ENCODE data around the gene DYNC2LI1. TPM values are rescaled to one million over a fixed set of nuclear protein-coding genes. Genes with fewer than 3 reads are reported as not detected.

DYNC2LI1 gene
- total RNA-seq, 2 experiments from 2014 or later = 13.6 to 17.7 TPM

GRCh38 chr2:43729491-43730174 is 44.2 kb upstream of the DYNC2LI1 start:
- BruUV-seq (replicated peaks) = no TSS peak
- ChIA-PET CTCF (ENCODE audit: unreplicated experiment) (no interaction called here), POLR2A (interaction anchor here (0.6 kb wide), 1 partner anchor 22 kb away, joined by 5 read pairs; no protein-coding TSS in a partner anchor)
- H3K4me3 ChIP-seq (ENCODE audit: low read depth, low read length, poor library complexity, severe bottlenecking) = no peak overlapping the region
- no peak for TF ChIP-seq CTCF (conservative IDR thresholded peaks at IDR 0.05; ENCODE audit: low read length)
- no peak for TF ChIP-seq EZH2phosphoT487 (IDR thresholded peaks at IDR 0.05; ENCODE audit: borderline replicate concordance, low read depth, low read length)
- intact Hi-C loops (cut with micrococcal nuclease; ENCODE audit: unreplicated experiment) = no loop called here
- no peaks in the 10 kb centered on the region for H4K20me1 ChIP-seq (ENCODE audit: insufficient read depth, low read length)
- H3K9me3 ChIP-seq (ENCODE audit: low read length) = no peaks in the 10 kb centered on the region
- no peak overlapping the region for H2AFZ ChIP-seq (ENCODE audit: low read length)
- no peaks in the 10 kb centered on the region for H3K9me2 ChIP-seq (ENCODE audit: insufficient read depth, low read length)
- no peak overlapping the region for H3K4me2 ChIP-seq (ENCODE audit: low read length)
- no peak for DNase-seq (ENCODE audit: low spot score)
- no peaks in the 10 kb centered on the region for H3K36me3 ChIP-seq (ENCODE audit: insufficient read depth, low read length)
- H3K79me2 ChIP-seq (ENCODE audit: insufficient read depth, low read depth, low read length) = no peaks in the 10 kb centered on the region
- H3K4me1 ChIP-seq (ENCODE audit: insufficient read depth, low read length, poor library complexity, severe bottlenecking) = no peaks in the 10 kb centered on the region
- H3K27ac ChIP-seq (ENCODE audit: low read depth, low read length, poor library complexity, severe bottlenecking) = no peak overlapping the region

GRCh38 chr2:43731211-43731610 is 42.6 kb upstream of the DYNC2LI1 start:
- Histone ChIP-seq H3K4me2 (ENCODE audit: low read length) (no peak overlapping the region), H3K36me3 (ENCODE audit: insufficient read depth, low read length) (no peaks in the 10 kb centered on the region), H2AFZ (ENCODE audit: low read length) (no peak overlapping the region), H3K4me3 (ENCODE audit: low read depth, low read length, poor library complexity, severe bottlenecking) (no peak overlapping the region), H3K9me3 (ENCODE audit: low read length) (no peaks in the 10 kb centered on the region), H3K9me2 (ENCODE audit: insufficient read depth, low read length) (no peaks in the 10 kb centered on the region), H3K27ac (ENCODE audit: low read depth, low read length, poor library complexity, severe bottlenecking) (no peak overlapping the region), H4K20me1 (ENCODE audit: insufficient read depth, low read length) (no peaks in the 10 kb centered on the region), H3K79me2 (ENCODE audit: insufficient read depth, low read depth, low read length) (no peaks in the 10 kb centered on the region), H3K4me1 (ENCODE audit: insufficient read depth, low read length, poor library complexity, severe bottlenecking) (no peaks in the 10 kb centered on the region)
- BruUV-seq (replicated peaks) = no TSS peak
- POLR2A ChIA-PET = no interaction called here
- intact Hi-C loops (cut with micrococcal nuclease; ENCODE audit: unreplicated experiment) = no loop called here
- TF ChIP-seq CTCF (conservative IDR thresholded peaks at IDR 0.05; ENCODE audit: low read length) (no peak), EZH2phosphoT487 (IDR thresholded peaks at IDR 0.05; ENCODE audit: borderline replicate concordance, low read depth, low read length) (no peak)
- CTCF ChIA-PET (ENCODE audit: unreplicated experiment) = interaction anchor here (0.5 kb wide), 1 partner anchor 157 kb away, joined by 3 read pairs; no protein-coding TSS in a partner anchor
- DNase-seq (ENCODE audit: low spot score) = no peak

GRCh38 chr2:43736637-43737036 is 37.2 kb upstream of the DYNC2LI1 start:
- no peaks in the 10 kb centered on the region for H4K20me1 ChIP-seq (ENCODE audit: insufficient read depth, low read length)
- CTCF ChIA-PET (ENCODE audit: unreplicated experiment) = no interaction called here
- TF ChIP-seq EZH2phosphoT487 (IDR thresholded peaks at IDR 0.05; ENCODE audit: borderline replicate concordance, low read depth, low read length) = no peak
- BruUV-seq (replicated peaks) = no TSS peak
- H3K36me3 ChIP-seq (ENCODE audit: insufficient read depth, low read length) = no peaks in the 10 kb centered on the region
- no peak overlapping the region for H3K4me3 ChIP-seq (ENCODE audit: low read depth, low read length, poor library complexity, severe bottlenecking)
- H3K79me2 ChIP-seq (ENCODE audit: insufficient read depth, low read depth, low read length) = no peaks in the 10 kb centered on the region
- no peak overlapping the region for H3K4me2 ChIP-seq (ENCODE audit: low read length)
- H3K9me3 ChIP-seq (ENCODE audit: low read length) = no peaks in the 10 kb centered on the region
- no peak overlapping the region for H2AFZ ChIP-seq (ENCODE audit: low read length)
- POLR2A ChIA-PET = no interaction called here
- H3K9me2 ChIP-seq (ENCODE audit: insufficient read depth, low read length) = no peaks in the 10 kb centered on the region
- H3K4me1 ChIP-seq (ENCODE audit: insufficient read depth, low read length, poor library complexity, severe bottlenecking) = no peaks in the 10 kb centered on the region
- intact Hi-C loops (cut with micrococcal nuclease; ENCODE audit: unreplicated experiment) = no loop called here
- no peak for DNase-seq (ENCODE audit: low spot score)
- no peak overlapping the region for H3K27ac ChIP-seq (ENCODE audit: low read depth, low read length, poor library complexity, severe bottlenecking)

Measured in OCI-LY7 (cell line).